ENCODE data around the gene FOXQ1. TPM values are rescaled to one million over a fixed set of nuclear protein-coding genes. Genes with fewer than 3 reads are reported as not detected.
A peak's percentile ranks its signal among the peaks of the same experiment; 100 is the strongest.

FOXQ1 gene
- total and polyA plus RNA-seq, 2 of the 13 experiments (the other 11 are each of a cell fraction or from before 2014, with no cell fraction given), result 35.2 to 39.8 TPM

DNA sequence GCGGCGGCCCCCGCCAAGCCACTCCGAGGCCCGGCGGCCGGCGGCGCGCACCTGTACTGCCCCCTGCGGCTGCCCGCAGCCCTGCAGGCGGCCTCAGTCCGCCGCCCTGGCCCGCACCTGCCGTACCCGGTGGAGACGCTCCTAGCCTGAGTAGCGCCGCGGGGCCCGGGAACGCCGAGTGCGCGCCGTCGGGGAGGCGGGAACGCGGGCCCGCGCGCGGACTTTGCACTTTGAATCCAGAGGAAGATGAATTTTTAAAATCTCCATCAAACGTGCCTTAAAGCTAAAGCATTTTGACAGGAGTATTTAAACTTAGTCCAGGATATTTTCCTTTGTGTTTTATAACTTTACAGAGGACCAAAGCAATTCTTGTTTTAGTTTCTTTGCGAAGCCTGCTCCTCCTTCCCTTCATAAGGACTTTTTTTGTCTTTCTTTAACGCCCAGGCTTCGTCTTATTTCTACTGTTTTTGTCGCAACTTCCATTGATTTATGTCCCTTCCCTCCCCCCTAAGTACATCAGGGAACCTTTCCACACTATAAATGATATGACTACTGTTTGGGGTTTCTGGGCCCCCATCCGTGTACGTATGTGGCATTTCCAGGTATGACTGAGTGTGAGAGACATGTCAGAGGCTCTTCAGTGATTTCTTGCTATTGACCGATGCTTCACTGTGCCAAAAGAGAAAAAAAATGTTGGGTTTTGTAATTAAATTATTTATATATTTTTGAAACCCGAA, 2.0 kb downstream of the FOXQ1 start (continued):
- TF ChIP-seq, protein P1, sequence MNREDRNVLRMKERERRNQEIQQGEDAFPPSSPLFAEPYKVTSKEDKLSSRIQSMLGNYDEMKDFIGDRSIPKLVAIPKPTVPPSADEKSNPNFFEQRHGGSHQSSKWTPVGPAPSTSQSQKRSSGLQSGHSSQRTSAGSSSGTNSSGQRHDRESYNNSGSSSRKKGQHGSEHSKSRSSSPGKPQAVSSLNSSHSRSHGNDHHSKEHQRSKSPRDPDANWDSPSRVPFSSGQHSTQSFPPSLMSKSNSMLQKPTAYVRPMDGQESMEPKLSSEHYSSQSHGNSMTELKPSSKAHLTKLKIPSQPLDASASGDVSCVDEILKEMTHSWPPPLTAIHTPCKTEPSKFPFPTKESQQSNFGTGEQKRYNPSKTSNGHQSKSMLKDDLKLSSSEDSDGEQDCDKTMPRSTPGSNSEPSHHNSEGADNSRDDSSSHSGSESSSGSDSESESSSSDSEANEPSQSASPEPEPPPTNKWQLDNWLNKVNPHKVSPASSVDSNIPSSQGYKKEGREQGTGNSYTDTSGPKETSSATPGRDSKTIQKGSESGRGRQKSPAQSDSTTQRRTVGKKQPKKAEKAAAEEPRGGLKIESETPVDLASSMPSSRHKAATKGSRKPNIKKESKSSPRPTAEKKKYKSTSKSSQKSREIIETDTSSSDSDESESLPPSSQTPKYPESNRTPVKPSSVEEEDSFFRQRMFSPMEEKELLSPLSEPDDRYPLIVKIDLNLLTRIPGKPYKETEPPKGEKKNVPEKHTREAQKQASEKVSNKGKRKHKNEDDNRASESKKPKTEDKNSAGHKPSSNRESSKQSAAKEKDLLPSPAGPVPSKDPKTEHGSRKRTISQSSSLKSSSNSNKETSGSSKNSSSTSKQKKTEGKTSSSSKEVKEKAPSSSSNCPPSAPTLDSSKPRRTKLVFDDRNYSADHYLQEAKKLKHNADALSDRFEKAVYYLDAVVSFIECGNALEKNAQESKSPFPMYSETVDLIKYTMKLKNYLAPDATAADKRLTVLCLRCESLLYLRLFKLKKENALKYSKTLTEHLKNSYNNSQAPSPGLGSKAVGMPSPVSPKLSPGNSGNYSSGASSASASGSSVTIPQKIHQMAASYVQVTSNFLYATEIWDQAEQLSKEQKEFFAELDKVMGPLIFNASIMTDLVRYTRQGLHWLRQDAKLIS (CRISPR knock-in tag; IDR thresholded peaks at IDR 0.05), result peak; percentile 96
- TF ChIP-seq ZNF75D (CRISPR knock-in tag; IDR thresholded peaks at IDR 0.05; ENCODE audit: borderline replicate concordance) (no peak), MAZ (IDR thresholded peaks at IDR 0.05; ENCODE audit: borderline replicate concordance, low read depth, low read length) (0 out of 2 replicates have a peak, but pooled peaks have one; percentile 40), MAZ (CRISPR knock-in tag; IDR thresholded peaks at IDR 0.05; ENCODE audit: low read depth) (peak; percentile 77), CSRNP1 (CRISPR knock-in tag; IDR thresholded peaks at IDR 0.05) (peak; percentile 27; the same call in 1 of the 2 replicates), KAT8 (CRISPR knock-in tag; IDR thresholded peaks at IDR 0.05) (no peak), YEATS2 (CRISPR knock-in tag; IDR thresholded peaks at IDR 0.05; ENCODE audit: borderline replicate concordance) (no peak), PPARG (CRISPR knock-in tag; conservative IDR thresholded peaks at IDR 0.05) (peak; percentile 29; the same call in 1 of the 2 replicates), HDAC1 (CRISPR knock-in tag; IDR thresholded peaks at IDR 0.05) (peak; percentile 72; the same call in 1 of the 2 replicates), ZSCAN21 (CRISPR knock-in tag; IDR thresholded peaks at IDR 0.05; ENCODE audit: borderline replicate concordance) (0 out of 2 replicates have a peak, but pooled peaks have one; percentile 32), RBM22 (optimal IDR thresholded peaks at IDR 0.05; ENCODE audit: low read length) (peak; percentile 98), NR2F2 (IDR thresholded peaks at IDR 0.05; ENCODE audit: borderline replicate concordance, low read depth) (peak; percentile 33; the same call in 1 of the 2 replicates), U2AF1 (optimal IDR thresholded peaks at IDR 0.05; ENCODE audit: low read depth, low read length) (no peak), EED (CRISPR knock-in tag; IDR thresholded peaks at IDR 0.05) (no peak), ZNF713 (CRISPR knock-in tag; IDR thresholded peaks at IDR 0.05) (no peak), GATAD1 (CRISPR knock-in tag; IDR thresholded peaks at IDR 0.05) (peak; percentile 42; the same call in 1 of the 2 replicates)
- TF ChIP-seq, protein P2, sequence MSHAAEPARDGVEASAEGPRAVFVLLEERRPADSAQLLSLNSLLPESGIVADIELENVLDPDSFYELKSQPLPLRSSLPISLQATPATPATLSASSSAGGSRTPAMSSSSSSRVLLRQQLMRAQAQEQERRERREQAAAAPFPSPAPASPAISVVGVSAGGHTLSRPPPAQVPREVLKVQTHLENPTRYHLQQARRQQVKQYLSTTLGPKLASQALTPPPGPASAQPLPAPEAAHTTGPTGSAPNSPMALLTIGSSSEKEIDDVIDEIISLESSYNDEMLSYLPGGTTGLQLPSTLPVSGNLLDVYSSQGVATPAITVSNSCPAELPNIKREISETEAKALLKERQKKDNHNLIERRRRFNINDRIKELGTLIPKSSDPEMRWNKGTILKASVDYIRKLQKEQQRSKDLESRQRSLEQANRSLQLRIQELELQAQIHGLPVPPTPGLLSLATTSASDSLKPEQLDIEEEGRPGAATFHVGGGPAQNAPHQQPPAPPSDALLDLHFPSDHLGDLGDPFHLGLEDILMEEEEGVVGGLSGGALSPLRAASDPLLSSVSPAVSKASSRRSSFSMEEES (CRISPR knock-in tag; IDR thresholded peaks at IDR 0.05), result no peak
- TF ChIP-seq, protein P3, sequence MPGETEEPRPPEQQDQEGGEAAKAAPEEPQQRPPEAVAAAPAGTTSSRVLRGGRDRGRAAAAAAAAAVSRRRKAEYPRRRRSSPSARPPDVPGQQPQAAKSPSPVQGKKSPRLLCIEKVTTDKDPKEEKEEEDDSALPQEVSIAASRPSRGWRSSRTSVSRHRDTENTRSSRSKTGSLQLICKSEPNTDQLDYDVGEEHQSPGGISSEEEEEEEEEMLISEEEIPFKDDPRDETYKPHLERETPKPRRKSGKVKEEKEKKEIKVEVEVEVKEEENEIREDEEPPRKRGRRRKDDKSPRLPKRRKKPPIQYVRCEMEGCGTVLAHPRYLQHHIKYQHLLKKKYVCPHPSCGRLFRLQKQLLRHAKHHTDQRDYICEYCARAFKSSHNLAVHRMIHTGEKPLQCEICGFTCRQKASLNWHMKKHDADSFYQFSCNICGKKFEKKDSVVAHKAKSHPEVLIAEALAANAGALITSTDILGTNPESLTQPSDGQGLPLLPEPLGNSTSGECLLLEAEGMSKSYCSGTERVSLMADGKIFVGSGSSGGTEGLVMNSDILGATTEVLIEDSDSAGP (CRISPR knock-in tag; IDR thresholded peaks at IDR 0.05; ENCODE audit: borderline replicate concordance), result peak; percentile 46
- TF ChIP-seq, protein P4, sequence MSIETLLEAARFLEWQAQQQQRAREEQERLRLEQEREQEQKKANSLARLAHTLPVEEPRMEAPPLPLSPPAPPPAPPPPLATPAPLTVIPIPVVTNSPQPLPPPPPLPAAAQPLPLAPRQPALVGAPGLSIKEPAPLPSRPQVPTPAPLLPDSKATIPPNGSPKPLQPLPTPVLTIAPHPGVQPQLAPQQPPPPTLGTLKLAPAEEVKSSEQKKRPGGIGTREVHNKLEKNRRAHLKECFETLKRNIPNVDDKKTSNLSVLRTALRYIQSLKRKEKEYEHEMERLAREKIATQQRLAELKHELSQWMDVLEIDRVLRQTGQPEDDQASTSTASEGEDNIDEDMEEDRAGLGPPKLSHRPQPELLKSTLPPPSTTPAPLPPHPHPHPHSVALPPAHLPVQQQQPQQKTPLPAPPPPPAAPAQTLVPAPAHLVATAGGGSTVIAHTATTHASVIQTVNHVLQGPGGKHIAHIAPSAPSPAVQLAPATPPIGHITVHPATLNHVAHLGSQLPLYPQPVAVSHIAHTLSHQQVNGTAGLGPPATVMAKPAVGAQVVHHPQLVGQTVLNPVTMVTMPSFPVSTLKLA (IDR thresholded peaks at IDR 0.05), result no peak
